Measurements from ENCODE around the gene B3GAT1. TPM values are rescaled to one million over a fixed set of nuclear protein-coding genes. Genes with fewer than 3 reads are reported as not detected.

The B3GAT1 gene
- total RNA-seq, 3 donors from 2014 or later = 0.09 to 0.38 (median 0.22) TPM

GRCh38 chr11:134413043-134413825, 1.2 kb upstream of the B3GAT1 start:
- ATAC-seq = no peak
- H3K4me3 ChIP-seq = no peak overlapping the region

GRCh38 chr11:134410766-134411165, 1.3 kb downstream of the B3GAT1 start:
- intact Hi-C loops (cut with DNase I, micrococcal nuclease) = no loop called here
- no peaks in the 10 kb centered on the region for H3K9me3 ChIP-seq
- H3K4me3 ChIP-seq = no peak overlapping the region
- TF ChIP-seq CTCF (IDR thresholded peaks at IDR 0.05) = no peak
- H3K36me3 ChIP-seq (ENCODE audit: low read depth) = no peaks in the 10 kb centered on the region
- DNase-seq (no peak), ATAC-seq (no peak)
- no peaks in the 10 kb centered on the region for H3K4me1 ChIP-seq (ENCODE audit: low read depth)

More at GRCh38 chr11:134413043-134413825, 1.2 kb upstream of the B3GAT1 start:
- H3K4me1 ChIP-seq (ENCODE audit: low read depth) = no peaks in the 10 kb centered on the region
- TF ChIP-seq CTCF (IDR thresholded peaks at IDR 0.05) = no peak
- intact Hi-C loops (cut with DNase I, micrococcal nuclease) = no loop called here
- DNase-seq = no peak
- no peaks in the 10 kb centered on the region for H3K9me3 ChIP-seq
- no peaks in the 10 kb centered on the region for H3K36me3 ChIP-seq (ENCODE audit: low read depth)

- Histone ChIP-seq H3K4me1 (ENCODE audit: low read depth) (no peaks in the 10 kb centered on the region), H3K36me3 (ENCODE audit: low read depth) (no peaks in the 10 kb centered on the region), H3K4me3 (no peak overlapping the region), H3K9me3 (no peaks in the 10 kb centered on the region)
- DNase-seq (no peak), ATAC-seq (no peak)
- no peak for TF ChIP-seq CTCF (IDR thresholded peaks at IDR 0.05)
- intact Hi-C loops (cut with DNase I, micrococcal nuclease) = no loop called here
These were observed 2.3 kb downstream of the B3GAT1 start for GRCh38 chr11:134409552-134410429.

- H3K36me3 ChIP-seq (ENCODE audit: low read depth) = no peaks in the 10 kb centered on the region
- no peaks in the 10 kb centered on the region for H3K9me3 ChIP-seq
- DNase-seq (no peak), ATAC-seq (no peak)
- H3K4me3 ChIP-seq = no peak overlapping the region
- TF ChIP-seq CTCF (IDR thresholded peaks at IDR 0.05) = no peak
- intact Hi-C loops (cut with DNase I, micrococcal nuclease) = no loop called here
- no peaks in the 10 kb centered on the region for H3K4me1 ChIP-seq (ENCODE audit: low read depth)
These were observed 4.1 kb downstream of the B3GAT1 start for GRCh38 chr11:134407923-134408322.

- DNase-seq (no peak), ATAC-seq (no peak)
- no peak for TF ChIP-seq CTCF (IDR thresholded peaks at IDR 0.05)
- Histone ChIP-seq H3K36me3 (ENCODE audit: low read depth) (no peaks in the 10 kb centered on the region), H3K4me3 (no peak overlapping the region), H3K9me3 (no peaks in the 10 kb centered on the region), H3K4me1 (ENCODE audit: low read depth) (no peaks in the 10 kb centered on the region)
- intact Hi-C loops (cut with DNase I, micrococcal nuclease) = no loop called here
These were observed 4.7 kb downstream of the B3GAT1 start for GRCh38 chr11:134407321-134407828.

All from mucosa of descending colon (tissue), 3 donors.